HT1080 (cell line): ENCODE results near the gene DAPK2. TPM values are rescaled to one million over a fixed set of nuclear protein-coding genes. Genes with fewer than 3 reads are reported as not detected.
A peak's percentile ranks its signal among the peaks of the same experiment; 100 is the strongest.
"Not testable (repeated sequence)": the region's sequence is repeated elsewhere in the genome, so short reads cannot be mapped to it uniquely, and the experiment has no call there.

ENCODE experiments used
- DNase-seq: peaks from one replicate; pipeline ENCODE4 v3.0.0-alpha.2; 2015; ENCODE audit warnings: low read depth
- total RNA-seq: library from RNA; depleted of rRNA; stranded (reverse); fragments of >200 nt; shearing (Covaris generic); gene quantifications from 2 replicates; pipeline ENCODE4 v1.2.3, GENCODE V29; 2014

Gene DAPK2
- total RNA-seq, 1 experiment from 2014 or later, result 0.43 TPM

- DNase-seq, result no peak
These were observed 72.3 kb downstream of the DAPK2 start for GRCh38 chr15:63974021-63974420.

- DNase-seq, result no peak
These were observed 72.9 kb downstream of the DAPK2 start for GRCh38 chr15:63973212-63974009.

- DNase-seq, result no peak
These were observed 73.5 kb downstream of the DAPK2 start for GRCh38 chr15:63972801-63973200.

GRCh38 chr15:63971904-63972303 lies 74.4 kb downstream of the DAPK2 start:
- DNase-seq, result no peak

GRCh38 chr15:63971427-63971805 lies 74.9 kb downstream of the DAPK2 start:
- DNase-seq, result no peak

- no peak for DNase-seq
These were observed 75.5 kb downstream of the DAPK2 start for GRCh38 chr15:63970621-63971426.

GRCh38 chr15:63969652-63970421 lies 76.4 kb downstream of the DAPK2 start:
- DNase-seq, result no peak

- DNase-seq, result no peak
These were observed 77.6 kb downstream of the DAPK2 start for GRCh38 chr15:63968700-63969099.

- no peak for DNase-seq
These were observed 78.2 kb downstream of the DAPK2 start for GRCh38 chr15:63968122-63968524.

GRCh38 chr15:63967616-63968015 lies 78.7 kb downstream of the DAPK2 start:
- no peak for DNase-seq

GRCh38 chr15:63962947-63963721 lies 83.2 kb downstream of the DAPK2 start:
- DNase-seq, result not testable (repeated sequence)

- no peak for DNase-seq
These were observed 92.8 kb downstream of the DAPK2 start for GRCh38 chr15:63953524-63953923.

- DNase-seq, result peak; percentile 45
These were observed 95.3 kb downstream of the DAPK2 start for GRCh38 chr15:63950911-63951481.

- peak; percentile 14 for DNase-seq
These were observed 97.3 kb downstream of the DAPK2 start for GRCh38 chr15:63948971-63949370.

GRCh38 chr15:63948436-63948835 lies 97.8 kb downstream of the DAPK2 start:
- DNase-seq, result no peak

- DNase-seq, result no peak
These were observed 99.1 kb downstream of the DAPK2 start for GRCh38 chr15:63947228-63947627.

GRCh38 chr15:63946524-63947065 lies 99.7 kb downstream of the DAPK2 start:
- no peak for DNase-seq

GRCh38 chr15:63945838-63946298 lies 100.4 kb downstream of the DAPK2 start:
- no peak for DNase-seq

GRCh38 chr15:63945007-63945788 lies 101.1 kb downstream of the DAPK2 start:
- peak; percentile 52 for DNase-seq

GRCh38 chr15:63944681-63944955 lies 101.7 kb downstream of the DAPK2 start:
- no peak for DNase-seq
